IMR-90 (cell line): ENCODE measurements around the gene RAB31. TPM values are rescaled to one million over a fixed set of nuclear protein-coding genes. Genes with fewer than 3 reads are reported as not detected.

Experiments used
- ATAC-seq: fragments of 200-7000 bp; cut with Tn5 transposase; 2 replicates; pipeline ENCODE4 v1.9.1; 2020; ENCODE audit warnings: low read depth, mild to moderate bottlenecking, moderate library complexity
- BruUV-seq: library from RNA; stranded (reverse); fragments of 400-500 nt; replicated peaks from 2 replicates; lab custom pipeline; 2021; lab: Mats Ljungman, UMichigan
- CTCF ChIA-PET: fragments of 300-600 bp; formaldehyde crosslinking; extraction: SDS; loops from one replicate; lab custom pipeline; 2021; ENCODE audit warnings: antibody characterized with exemption; lab: Yijun Ruan, JAX
- POLR2A ChIA-PET: fragments of 300-600 bp; sonication (Branson Sonifier 250); formaldehyde crosslinking; loops from one replicate; lab custom pipeline; 2022; ENCODE audit warnings: antibody characterized with exemption; ENCODE audit not compliant: unreplicated experiment; lab: Charles Lee
- DNase-seq: peaks from one replicate; pipeline ENCODE4 v3.0.0; 2013
- H2AFZ ChIP-seq: replicated peaks from 2 replicates; pipeline ENCODE3; 2013; ENCODE audit warnings: low read length, mild to moderate bottlenecking; ENCODE audit not compliant: poor library complexity
- H2AK5ac ChIP-seq: 2 replicates; pipeline ENCODE4 v1.6.1; 2013; ENCODE audit warnings: low read depth, low read length, inconsistent platforms
- H2AK9ac ChIP-seq: replicated peaks from 2 replicates; pipeline ENCODE3; 2013; ENCODE audit warnings: mild to moderate bottlenecking, low read depth, low read length, moderate library complexity; ENCODE audit not compliant: poor library complexity
- H2BK120ac ChIP-seq: 2 replicates; pipeline ENCODE4 v1.6.1; 2013; ENCODE audit warnings: low read depth, low read length, inconsistent platforms
- H2BK15ac ChIP-seq: 3 replicates; pipeline ENCODE4 v1.6.1; 2013; ENCODE audit warnings: low read depth, low read length, inconsistent platforms
- H2BK20ac ChIP-seq: 2 replicates; pipeline ENCODE4 v1.6.1; 2013; ENCODE audit warnings: low read depth, mild to moderate bottlenecking, inconsistent platforms, low read length, moderate library complexity
- H2BK5ac ChIP-seq: 2 replicates; pipeline ENCODE4 v1.6.1; 2013; ENCODE audit warnings: mild to moderate bottlenecking, low read depth, low read length, inconsistent platforms; ENCODE audit not compliant: poor library complexity, severe bottlenecking
- H3K14ac ChIP-seq: replicated peaks from 2 replicates; pipeline ENCODE4 v1.6.1; 2013; ENCODE audit warnings: low read depth, low read length, inconsistent platforms
- H3K18ac ChIP-seq: 2 replicates; pipeline ENCODE4 v1.6.1; 2013; ENCODE audit warnings: low read depth, low read length, control low read depth
- H3K23ac ChIP-seq: 2 replicates; pipeline ENCODE4 v1.6.1; 2013; ENCODE audit warnings: low read depth, low read length, inconsistent platforms
- H3K27ac ChIP-seq: 2 replicates; pipeline ENCODE4 v1.5.1; 2013; ENCODE audit warnings: mild to moderate bottlenecking, control low read depth, low read length; ENCODE audit not compliant: insufficient read depth
- H3K27me3 ChIP-seq: 2 replicates; pipeline ENCODE4 v1.6.1; 2013; ENCODE audit warnings: low read length; ENCODE audit not compliant: control insufficient read depth, insufficient read depth
- H3K36me3 ChIP-seq: 2 replicates; pipeline ENCODE4 v1.6.1; 2013; ENCODE audit warnings: low read length, mixed read lengths; ENCODE audit not compliant: control insufficient read depth, insufficient read depth
- H3K4ac ChIP-seq: 2 replicates; pipeline ENCODE4 v1.6.1; 2013; ENCODE audit warnings: low read depth, low read length, inconsistent platforms
- H3K4me1 ChIP-seq: 2 replicates; pipeline ENCODE4 v1.6.1; 2013; ENCODE audit warnings: low read length, mixed read lengths; ENCODE audit not compliant: control insufficient read depth, insufficient read depth
- H3K4me2 ChIP-seq: 2 replicates; pipeline ENCODE4 v1.6.1; 2013; ENCODE audit warnings: low read depth, mild to moderate bottlenecking, control low read depth, low read length, moderate library complexity
- H3K4me3 ChIP-seq: 2 replicates; pipeline ENCODE4 v1.5.1; 2013; ENCODE audit warnings: low read depth, mild to moderate bottlenecking, control low read depth, low read length, moderate library complexity; ENCODE audit not compliant: insufficient read depth
- H3K56ac ChIP-seq: 2 replicates; pipeline ENCODE4 v1.6.1; 2013; ENCODE audit warnings: low read length, inconsistent platforms; ENCODE audit not compliant: insufficient read depth; ENCODE audit errors: extremely low read depth
- H3K79me1 ChIP-seq, 2 experiments: 2 replicates each; pipeline ENCODE4 v1.6.1; 2013; ENCODE audit warnings: low read length in 2 of 2, inconsistent platforms in 1 of 2, low read depth in 1 of 2
- H3K9ac ChIP-seq: 2 replicates; pipeline ENCODE4 v1.6.1; 2013; ENCODE audit warnings: low read depth, low read length, control low read depth
- H3K9me1 ChIP-seq: 2 replicates; pipeline ENCODE4 v1.6.1; 2013; ENCODE audit warnings: low read length, inconsistent platforms; ENCODE audit not compliant: insufficient read depth
- H3K9me3 ChIP-seq: 2 replicates; pipeline ENCODE4 v1.6.1; 2013; ENCODE audit warnings: low read length; ENCODE audit not compliant: control insufficient read depth, insufficient read depth
- H4K20me1 ChIP-seq: 2 replicates; pipeline ENCODE4 v1.6.1; 2013; ENCODE audit warnings: low read length, inconsistent platforms; ENCODE audit not compliant: insufficient read depth
- H4K5ac ChIP-seq: 2 replicates; pipeline ENCODE4 v1.6.1; 2013; ENCODE audit warnings: mild to moderate bottlenecking, low read depth, low read length, control low read depth
- H4K8ac ChIP-seq, 2 experiments: 2 replicates each; pipeline ENCODE4 v1.6.1; 2013; ENCODE audit warnings: low read depth in 2 of 2, low read length in 2 of 2, control low read depth in 1 of 2, inconsistent platforms in 1 of 2
- H4K91ac ChIP-seq: 2 replicates; pipeline ENCODE4 v1.6.1; 2013; ENCODE audit warnings: low read depth, low read length, inconsistent platforms; ENCODE audit not compliant: insufficient read depth
- BHLHE40 ChIP-seq: fragments of 150-350 bp; IDR thresholded peaks from 2 replicates; pipeline ENCODE4 v1.6.1; 2016; ENCODE audit warnings: mild to moderate bottlenecking, low read depth, low read length
- CHD1 ChIP-seq: IDR thresholded peaks from 2 replicates; pipeline ENCODE4 v1.6.1; 2012; ENCODE audit warnings: low read depth, low read length, improper control_type of control experiment
- ELK1 ChIP-seq: fragments of 150-350 bp; IDR thresholded peaks from 2 replicates; pipeline ENCODE4 v1.6.1; 2016; ENCODE audit warnings: low read depth, mild to moderate bottlenecking, low read length, moderate library complexity, borderline replicate concordance
- FOS ChIP-seq: fragments of 150-350 bp; IDR thresholded peaks from 2 replicates; pipeline ENCODE4 v1.6.1; 2016; ENCODE audit warnings: low read depth, low read length
- MAFK ChIP-seq: IDR thresholded peaks from 2 replicates; pipeline ENCODE4 v1.6.1; 2012; ENCODE audit warnings: low read depth, low read length, improper control_type of control experiment
- MAZ ChIP-seq: IDR thresholded peaks from 2 replicates; pipeline ENCODE4 v1.6.1; 2012; ENCODE audit warnings: low read depth, mild to moderate bottlenecking, low read length, improper control_type of control experiment, moderate library complexity, borderline replicate concordance
- MXI1 ChIP-seq: IDR thresholded peaks from 2 replicates; pipeline ENCODE4 v1.6.1; 2012; ENCODE audit warnings: low read depth, mild to moderate bottlenecking, low read length, moderate library complexity, borderline replicate concordance
- NFE2L2 ChIP-seq: fragments of 150-350 bp; IDR thresholded peaks from 2 replicates; pipeline ENCODE4 v1.6.1; 2016; ENCODE audit warnings: low read depth, mild to moderate bottlenecking, low read length
- POLR2A ChIP-seq: IDR thresholded peaks from 2 replicates; pipeline ENCODE4 v1.6.1; 2012; ENCODE audit warnings: mild to moderate bottlenecking, low read depth, low read length
- RAD21 ChIP-seq: IDR thresholded peaks from 2 replicates; pipeline ENCODE4 v1.6.1; 2012; ENCODE audit warnings: low read length, improper control_type of control experiment
- RCOR1 ChIP-seq: IDR thresholded peaks from 2 replicates; pipeline ENCODE4 v1.6.1; 2012; ENCODE audit warnings: mild to moderate bottlenecking, low read length, improper control_type of control experiment; ENCODE audit not compliant: insufficient replicate concordance
- RFX5 ChIP-seq: IDR thresholded peaks from 2 replicates; pipeline ENCODE4 v1.8.0; 2012; ENCODE audit warnings: low read depth, mild to moderate bottlenecking, low read length, moderate library complexity
- SMC3 ChIP-seq: fragments of 150-350 bp; IDR thresholded peaks from 2 replicates; pipeline ENCODE4 v1.6.1; 2016; ENCODE audit warnings: low read depth, mild to moderate bottlenecking, antibody characterized with exemption, low read length, moderate library complexity
- WGBS, 2 experiments: methylation state at CpG; one replicate each; pipeline versions ENCODE4 v1.1.5 to v1.1.7; 2013; ENCODE audit warnings: missing lambda C conversion rate in 2 of 2; ENCODE audit not compliant: insufficient read length in 1 of 2; ENCODE audit errors: extremely low coverage in 2 of 2; 5-methylcytosine and 5-hydroxymethylcytosine counted together
- dilution Hi-C: fragments of 300-500 bp; cut with HindIII; formaldehyde crosslinking; loops from one replicate; pipeline ENCODE4 v1.14.3; 2018; ENCODE audit warnings: low sequenced_read_pairs; ENCODE audit not compliant: unreplicated experiment
- in situ Hi-C: fragments of 300-500 bp; cut with MboI; formaldehyde crosslinking; loops from 3 replicates; pipeline ENCODE4 v1.14.3; 2019; ENCODE audit warnings: low sequenced_read_pairs, inconsistent platforms, mixed read lengths
- intact Hi-C: fragments of 100-400 bp; cut with micrococcal nuclease; formaldehyde crosslinking; loops from 2 replicates; pipeline ENCODE4 v1.10.0; 2022
- polyA plus RNA-seq, 3 experiments: library from polyadenylated mRNA; depleted of rRNA; stranded (reverse); fragments of >200 nt; gene quantifications; 2 replicates each; pipeline ENCODE4 v1.2.3, GENCODE V29; 2012; ENCODE audit warnings: low replicate concordance in 1 of 3
- total RNA-seq: library from RNA; depleted of rRNA; stranded (reverse); fragments of >200 nt; gene quantifications from 2 replicates; pipeline ENCODE4 v1.2.3, GENCODE V29; 2012
- TF ChIP-seq, protein P1 (sequence below): conservative IDR thresholded peaks from 2 replicates; pipeline ENCODE4 v1.5.1; 2012; ENCODE audit warnings: mild to moderate bottlenecking, low read depth, low read length, improper control_type of control experiment
- TF ChIP-seq, protein P2 (sequence below): fragments of 150-350 bp; IDR thresholded peaks from 2 replicates; pipeline ENCODE4 v1.6.1; 2017; ENCODE audit warnings: mild to moderate bottlenecking, antibody characterized with exemption, low read length, low read depth

The RAB31 gene
- total and polyA plus RNA-seq, 2 of the 4 experiments (the other 2 are of a cell fraction) = 13.8 to 26.9 TPM

GRCh38 chr18:9822587-9823185 lies 114.6 kb downstream of the RAB31 start:
- POLR2A ChIA-PET = no interaction called here
- TF ChIP-seq NFE2L2 = no peak
- TF ChIP-seq POLR2A = no peak
- TF ChIP-seq, protein P1, sequence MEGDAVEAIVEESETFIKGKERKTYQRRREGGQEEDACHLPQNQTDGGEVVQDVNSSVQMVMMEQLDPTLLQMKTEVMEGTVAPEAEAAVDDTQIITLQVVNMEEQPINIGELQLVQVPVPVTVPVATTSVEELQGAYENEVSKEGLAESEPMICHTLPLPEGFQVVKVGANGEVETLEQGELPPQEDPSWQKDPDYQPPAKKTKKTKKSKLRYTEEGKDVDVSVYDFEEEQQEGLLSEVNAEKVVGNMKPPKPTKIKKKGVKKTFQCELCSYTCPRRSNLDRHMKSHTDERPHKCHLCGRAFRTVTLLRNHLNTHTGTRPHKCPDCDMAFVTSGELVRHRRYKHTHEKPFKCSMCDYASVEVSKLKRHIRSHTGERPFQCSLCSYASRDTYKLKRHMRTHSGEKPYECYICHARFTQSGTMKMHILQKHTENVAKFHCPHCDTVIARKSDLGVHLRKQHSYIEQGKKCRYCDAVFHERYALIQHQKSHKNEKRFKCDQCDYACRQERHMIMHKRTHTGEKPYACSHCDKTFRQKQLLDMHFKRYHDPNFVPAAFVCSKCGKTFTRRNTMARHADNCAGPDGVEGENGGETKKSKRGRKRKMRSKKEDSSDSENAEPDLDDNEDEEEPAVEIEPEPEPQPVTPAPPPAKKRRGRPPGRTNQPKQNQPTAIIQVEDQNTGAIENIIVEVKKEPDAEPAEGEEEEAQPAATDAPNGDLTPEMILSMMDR = no peak
- TF ChIP-seq BHLHE40 = no peak
- TF ChIP-seq CHD1 = no peak
- no peak for TF ChIP-seq RCOR1
- no peak for TF ChIP-seq RAD21
- TF ChIP-seq RFX5 = no peak
- no peak for TF ChIP-seq SMC3
- TF ChIP-seq MAZ = no peak
- TF ChIP-seq FOS = no peak
- TF ChIP-seq, protein P2, sequence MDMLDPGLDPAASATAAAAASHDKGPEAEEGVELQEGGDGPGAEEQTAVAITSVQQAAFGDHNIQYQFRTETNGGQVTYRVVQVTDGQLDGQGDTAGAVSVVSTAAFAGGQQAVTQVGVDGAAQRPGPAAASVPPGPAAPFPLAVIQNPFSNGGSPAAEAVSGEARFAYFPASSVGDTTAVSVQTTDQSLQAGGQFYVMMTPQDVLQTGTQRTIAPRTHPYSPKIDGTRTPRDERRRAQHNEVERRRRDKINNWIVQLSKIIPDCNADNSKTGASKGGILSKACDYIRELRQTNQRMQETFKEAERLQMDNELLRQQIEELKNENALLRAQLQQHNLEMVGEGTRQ = no peak
- no peak for TF ChIP-seq MXI1
- no peak for TF ChIP-seq MAFK
- TF ChIP-seq ELK1 = no peak
- H3K9me3 ChIP-seq = no peaks in the 10 kb centered on the region
- H3K4me2 ChIP-seq = no peak overlapping the region
- DNase-seq (no peak), ATAC-seq (no peak)
- H3K4ac ChIP-seq = no peak overlapping the region
- BruUV-seq = no TSS peak
- H2BK20ac ChIP-seq = no peak overlapping the region
- CTCF ChIA-PET = no interaction called here
- intact Hi-C loops = no loop called here
- no peak overlapping the region for H3K56ac ChIP-seq
- H2AK5ac ChIP-seq = 0 out of 2 replicates have a peak overlapping the region, but pooled peaks have one; percentile 82
- no peak overlapping the region for H2BK120ac ChIP-seq
- H3K18ac ChIP-seq = no peak overlapping the region
- H3K14ac ChIP-seq = peak overlapping the region; percentile 71; the same call in 1 of the 2 replicates
- no peaks in the 10 kb centered on the region for H3K27me3 ChIP-seq
- no peaks in the 10 kb centered on the region for H4K20me1 ChIP-seq
- H2AFZ ChIP-seq = no peak overlapping the region
- H3K36me3 ChIP-seq = peaks cover 2% of the 10 kb centered on the region; the same call in 1 of the 2 replicates
- peaks cover 21% of the 10 kb centered on the region for H3K9me1 ChIP-seq
- 93% methylated on average over 6 of the region's 11 CpGs; no CpG with 5 or more reads in 1 of the 2 experiments for WGBS, 2 experiments
- no peak overlapping the region for H3K23ac ChIP-seq
- H2BK5ac ChIP-seq = no peak overlapping the region
- H4K8ac ChIP-seq = no peak overlapping the region
- H4K5ac ChIP-seq = no peak overlapping the region
- no peak overlapping the region for H2BK15ac ChIP-seq
- no peak overlapping the region for H2AK9ac ChIP-seq
- no peak overlapping the region for H3K9ac ChIP-seq
- peaks cover 27 to 48% of the 10 kb centered on the region in 2 experiments for H3K79me1 ChIP-seq
- H4K91ac ChIP-seq = no peak overlapping the region
- dilution Hi-C loops = no loop called here
- H3K27ac ChIP-seq = no peak overlapping the region
- in situ Hi-C loops = no loop called here
- H3K4me1 ChIP-seq = peaks cover 24% of the 10 kb centered on the region
- no peak overlapping the region for H3K4me3 ChIP-seq
